ENCODE measurements around the gene UNC5B. TPM values are rescaled to one million over a fixed set of nuclear protein-coding genes. Genes with fewer than 3 reads are reported as not detected.

The UNC5B gene
- total and polyA plus RNA-seq, 10 donors, result 0.74 to 21.1 (median 11.3) TPM

- 71 to 85% (median 75%) methylated on average over 11 of the region's 11 CpGs for WGBS, 5 donors
- Histone ChIP-seq H3K4me1 (peaks cover 42 to 96% (median 63%) of the 10 kb centered on the region in 6 donors), H3K9me3 (no peaks in the 10 kb centered on the region), H3K36me3 (no peaks in the 10 kb centered on the region), H3K4me3 (no peak overlapping the region), H3K27ac (no peak overlapping the region), H3K27me3 (replicated peaks in 1 of 7) (peaks cover 0 to 77% (median 3%) of the 10 kb centered on the region in 7 donors)
- no peak for DNase-seq
- intact Hi-C loops (cut with DNase I; ENCODE audit: low total_unique reads), result no loop called here
- TF ChIP-seq POLR2AphosphoS5 (IDR thresholded peaks at IDR 0.05) (no peak), POLR2A (IDR thresholded peaks at IDR 0.05) (no peak), CTCF (IDR thresholded peaks at IDR 0.05 in 8 of 11, conservative IDR thresholded peaks at IDR 0.05 in 3 of 11) (no peak)
These were observed 25.7 kb downstream of the UNC5B start for GRCh38 chr10:71237843-71238623.

GRCh38 chr10:71238626-71239025 lies 26.3 kb downstream of the UNC5B start:
- no peak for TF ChIP-seq POLR2AphosphoS5 (IDR thresholded peaks at IDR 0.05)
- no peak for TF ChIP-seq CTCF (IDR thresholded peaks at IDR 0.05 in 8 of 11, conservative IDR thresholded peaks at IDR 0.05 in 3 of 11)
- Histone ChIP-seq H3K9me3 (no peaks in the 10 kb centered on the region), H3K27me3 (replicated peaks in 1 of 7) (peaks cover 0 to 77% (median 9%) of the 10 kb centered on the region in 7 donors), H3K4me3 (no peak overlapping the region), H3K4me1 (peaks cover 40 to 96% (median 61%) of the 10 kb centered on the region in 6 donors), H3K36me3 (no peaks in the 10 kb centered on the region), H3K27ac (peak overlapping the region in 1 of 8 donors; percentile 60)
- 75 to 88% (median 81%) methylated on average over 4 of the region's 4 CpGs for WGBS, 5 donors
- no peak for DNase-seq
- intact Hi-C loops (cut with DNase I; ENCODE audit: low total_unique reads), result no loop called here

- TF ChIP-seq POLR2AphosphoS5 (IDR thresholded peaks at IDR 0.05) (no peak), CTCF (IDR thresholded peaks at IDR 0.05 in 8 of 11, conservative IDR thresholded peaks at IDR 0.05 in 3 of 11) (no peak), POLR2A (IDR thresholded peaks at IDR 0.05) (no peak)
- H3K27me3 ChIP-seq (replicated peaks in 1 of 7), result peaks cover 0 to 77% (median 11%) of the 10 kb centered on the region in 7 donors
- H3K4me1 ChIP-seq, result peaks cover 36 to 96% (median 61%) of the 10 kb centered on the region in 6 donors
- H3K9me3 ChIP-seq, result no peaks in the 10 kb centered on the region
- no peak overlapping the region for H3K4me3 ChIP-seq
- peak overlapping the region in 6 of 8 donors; percentile 4 to 71 (median 64) for H3K27ac ChIP-seq
- 72 to 89% (median 82%) methylated on average over 10 to 13 of the region's 13 CpGs for WGBS, 5 donors
- no peak for DNase-seq
- H3K36me3 ChIP-seq, result no peaks in the 10 kb centered on the region
- intact Hi-C loops (cut with DNase I; ENCODE audit: low total_unique reads), result no loop called here
These were observed 27.0 kb downstream of the UNC5B start for GRCh38 chr10:71239131-71239915.
